Loucy (cell line): Measurements from ENCODE around the gene ZNF606.

ENCODE experiments used
- H2AFZ ChIP-seq: fragments of 200-600 bp; sonication (generic); 2 replicates; pipeline ENCODE4 v1.6.0; 2016; ENCODE audit warnings: antibody characterized with exemption, mild to moderate bottlenecking, low read length, moderate library complexity
- H3F3A ChIP-seq: fragments of 200-600 bp; 2 replicates; pipeline ENCODE4 v1.6.0; 2016; ENCODE audit warnings: antibody characterized with exemption, low read depth, mild to moderate bottlenecking
- H3K27me3 ChIP-seq: fragments of 200-600 bp; sonication (generic); 2 replicates; pipeline ENCODE4 v1.6.1; 2014; ENCODE audit warnings: low read length, mild to moderate bottlenecking; ENCODE audit not compliant: insufficient read depth, poor library complexity, severe bottlenecking
- H3K36me3 ChIP-seq: fragments of 200-600 bp; sonication (generic); 2 replicates; pipeline ENCODE4 v1.6.1; 2016; ENCODE audit warnings: low read length; ENCODE audit not compliant: insufficient read depth
- H3K4me1 ChIP-seq: fragments of 200-600 bp; sonication (generic); 2 replicates; pipeline ENCODE4 v1.5.1; 2014; ENCODE audit warnings: low read length, mild to moderate bottlenecking; ENCODE audit not compliant: insufficient read depth, poor library complexity, severe bottlenecking
- H3K4me2 ChIP-seq: fragments of 200-600 bp; sonication (generic); 2 replicates; pipeline ENCODE4 v1.6.0; 2014; ENCODE audit warnings: antibody characterized with exemption, low read length, low read depth, mild to moderate bottlenecking; ENCODE audit not compliant: poor library complexity, severe bottlenecking
- H3K4me3 ChIP-seq: fragments of 200-600 bp; sonication (generic); 2 replicates; pipeline ENCODE4 v1.5.1; 2014; ENCODE audit warnings: low read length, mild to moderate bottlenecking, mixed read lengths; ENCODE audit not compliant: poor library complexity, severe bottlenecking
- H3K79me2 ChIP-seq: fragments of 200-600 bp; sonication (generic); 2 replicates; pipeline ENCODE4 v1.6.1; 2014; ENCODE audit warnings: low read length; ENCODE audit not compliant: insufficient read depth
- H3K9ac ChIP-seq: fragments of 200-600 bp; sonication (generic); 2 replicates; pipeline ENCODE4 v1.6.0; 2014; ENCODE audit warnings: mild to moderate bottlenecking, low read depth, low read length, moderate library complexity; ENCODE audit not compliant: poor library complexity, severe bottlenecking
- H3K9me2 ChIP-seq: fragments of 200-600 bp; sonication (generic); replicated peaks from 2 replicates; pipeline ENCODE4 v1.6.1; 2016; ENCODE audit warnings: low read depth, low read length, mixed read lengths
- H3K9me3 ChIP-seq: fragments of 200-600 bp; sonication (generic); 2 replicates; pipeline ENCODE4 v1.6.1; 2014; ENCODE audit warnings: mild to moderate bottlenecking, antibody characterized with exemption, low read length, low read depth; ENCODE audit not compliant: insufficient read depth
- H4K20me1 ChIP-seq: fragments of 200-600 bp; sonication (generic); 2 replicates; pipeline ENCODE4 v1.6.0; 2014; ENCODE audit warnings: antibody characterized with exemption, low read length, mild to moderate bottlenecking; ENCODE audit not compliant: insufficient read depth, poor library complexity, severe bottlenecking
- EZH2phosphoT487 ChIP-seq: fragments of 200-600 bp; IDR thresholded peaks from 2 replicates; pipeline ENCODE4 v1.6.1; 2018; ENCODE audit warnings: antibody characterized with exemption, mild to moderate bottlenecking, moderate library complexity, borderline replicate concordance
- TF ChIP-seq, protein P1 (sequence below): fragments of 200-600 bp; sonication (generic); conservative IDR thresholded peaks from 2 replicates; pipeline ENCODE4 v1.5.1; 2014; ENCODE audit warnings: mild to moderate bottlenecking, antibody characterized with exemption, low read length

Gene ZNF606

DNA sequence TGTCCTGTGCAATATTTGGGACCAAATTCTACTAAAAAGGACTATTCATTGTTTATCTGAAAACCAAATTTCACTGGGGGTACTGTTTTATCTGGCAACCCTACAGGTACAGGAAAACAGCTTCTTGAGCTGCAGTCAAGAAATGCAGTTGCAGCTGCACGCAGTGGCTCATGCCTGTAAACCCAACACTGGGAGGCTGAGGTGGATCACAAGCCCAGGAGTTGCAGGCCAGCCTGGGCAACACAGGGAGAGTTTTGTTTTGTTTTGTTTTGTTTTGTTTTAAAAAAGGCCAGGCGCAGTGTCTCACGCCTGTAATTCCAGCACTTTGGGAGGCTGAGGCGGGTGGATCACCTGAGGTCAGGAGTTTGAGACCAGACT, 19.7 kb upstream of the ZNF606 start:
- Histone ChIP-seq H3K79me2 (no peaks in the 10 kb centered on the region), H2AFZ (peak overlapping the region; percentile 63), H4K20me1 (no peaks in the 10 kb centered on the region), H3K9ac (no peak overlapping the region), H3F3A (no peaks in the 10 kb centered on the region), H3K9me2 (no peaks in the 10 kb centered on the region), H3K4me3 (peak overlapping the region; percentile 5), H3K36me3 (no peaks in the 10 kb centered on the region), H3K9me3 (peaks cover 9% of the 10 kb centered on the region; the same call in 1 of the 2 replicates), H3K4me2 (peak overlapping the region; percentile 32), H3K27me3 (no peaks in the 10 kb centered on the region), H3K4me1 (no peaks in the 10 kb centered on the region)
- TF ChIP-seq EZH2phosphoT487, result no peak
- TF ChIP-seq, protein P1, sequence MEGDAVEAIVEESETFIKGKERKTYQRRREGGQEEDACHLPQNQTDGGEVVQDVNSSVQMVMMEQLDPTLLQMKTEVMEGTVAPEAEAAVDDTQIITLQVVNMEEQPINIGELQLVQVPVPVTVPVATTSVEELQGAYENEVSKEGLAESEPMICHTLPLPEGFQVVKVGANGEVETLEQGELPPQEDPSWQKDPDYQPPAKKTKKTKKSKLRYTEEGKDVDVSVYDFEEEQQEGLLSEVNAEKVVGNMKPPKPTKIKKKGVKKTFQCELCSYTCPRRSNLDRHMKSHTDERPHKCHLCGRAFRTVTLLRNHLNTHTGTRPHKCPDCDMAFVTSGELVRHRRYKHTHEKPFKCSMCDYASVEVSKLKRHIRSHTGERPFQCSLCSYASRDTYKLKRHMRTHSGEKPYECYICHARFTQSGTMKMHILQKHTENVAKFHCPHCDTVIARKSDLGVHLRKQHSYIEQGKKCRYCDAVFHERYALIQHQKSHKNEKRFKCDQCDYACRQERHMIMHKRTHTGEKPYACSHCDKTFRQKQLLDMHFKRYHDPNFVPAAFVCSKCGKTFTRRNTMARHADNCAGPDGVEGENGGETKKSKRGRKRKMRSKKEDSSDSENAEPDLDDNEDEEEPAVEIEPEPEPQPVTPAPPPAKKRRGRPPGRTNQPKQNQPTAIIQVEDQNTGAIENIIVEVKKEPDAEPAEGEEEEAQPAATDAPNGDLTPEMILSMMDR, result no peak

- Histone ChIP-seq H3F3A (no peaks in the 10 kb centered on the region), H3K4me3 (peak overlapping the region; percentile 5), H3K9me3 (peaks cover 14% of the 10 kb centered on the region; the same call in 1 of the 2 replicates), H3K27me3 (no peaks in the 10 kb centered on the region), H3K36me3 (no peaks in the 10 kb centered on the region), H3K79me2 (no peaks in the 10 kb centered on the region), H4K20me1 (no peaks in the 10 kb centered on the region), H3K9me2 (no peaks in the 10 kb centered on the region), H3K4me2 (peak overlapping the region; percentile 32), H2AFZ (peak overlapping the region; percentile 63; the same call in 1 of the 2 replicates), H3K9ac (no peak overlapping the region), H3K4me1 (no peaks in the 10 kb centered on the region)
- TF ChIP-seq, protein P1, result peak; percentile 64
- TF ChIP-seq EZH2phosphoT487, result no peak
Observed at GRCh38 chr19:58021541-58022282, 19.1 kb upstream of the ZNF606 start.

GRCh38 chr19:58020129-58020528, 17.5 kb upstream of the ZNF606 start:
- no peaks in the 10 kb centered on the region for H3K36me3 ChIP-seq
- H3K9ac ChIP-seq, result no peak overlapping the region
- no peaks in the 10 kb centered on the region for H3K27me3 ChIP-seq
- no peaks in the 10 kb centered on the region for H3K9me2 ChIP-seq
- H3K4me2 ChIP-seq, result no peak overlapping the region
- H3F3A ChIP-seq, result no peaks in the 10 kb centered on the region
- H3K4me1 ChIP-seq, result no peaks in the 10 kb centered on the region
- no peaks in the 10 kb centered on the region for H3K79me2 ChIP-seq
- no peak overlapping the region for H2AFZ ChIP-seq
- no peak overlapping the region for H3K4me3 ChIP-seq
- no peak for TF ChIP-seq EZH2phosphoT487
- TF ChIP-seq, protein P1, result no peak
- no peaks in the 10 kb centered on the region for H4K20me1 ChIP-seq
- H3K9me3 ChIP-seq, result peaks cover 11% of the 10 kb centered on the region; the same call in 1 of the 2 replicates
